Suprapubic skin (tissue), 4 donors: ENCODE measurements around the gene GPHA2. TPM values are rescaled to one million over a fixed set of nuclear protein-coding genes. Genes with fewer than 3 reads are reported as not detected.
"Not testable (repeated sequence)": the region's sequence is repeated elsewhere in the genome, so short reads cannot be mapped to it uniquely, and the experiment has no call there.

ENCODE experiments used
- DNase-seq, 2 donors: peaks; one replicate each; pipeline ENCODE4 v3.0.0-alpha.2; 2019; ENCODE audit warnings: low spot score in 2 of 2
- H3K27ac ChIP-seq: fragments of 200-600 bp; sonication (generic); one replicate; pipeline ENCODE4 v1.5.1; 2019
- H3K27me3 ChIP-seq: fragments of 200-600 bp; sonication (generic); one replicate; pipeline ENCODE4 v1.5.1; 2019
- H3K36me3 ChIP-seq: fragments of 200-600 bp; sonication (generic); one replicate; pipeline ENCODE4 v1.5.1; 2019
- H3K4me1 ChIP-seq: fragments of 200-600 bp; sonication (generic); one replicate; pipeline ENCODE4 v1.5.1; 2019
- H3K4me3 ChIP-seq: fragments of 200-600 bp; sonication (generic); one replicate; pipeline ENCODE4 v1.5.1; 2019; ENCODE audit warnings: mild to moderate bottlenecking
- H3K9me3 ChIP-seq: fragments of 200-600 bp; sonication (generic); one replicate; pipeline ENCODE4 v1.5.1; 2019
- EP300 ChIP-seq: sonication (generic); formaldehyde crosslinking; IDR thresholded peaks from one replicate; pipeline ENCODE4 v1.6.1; 2017; ENCODE audit warnings: antibody characterized with exemption
- POLR2A ChIP-seq, 2 donors: fragments of 450-650 bp; IDR thresholded peaks; one replicate each; pipeline ENCODE4 v1.6.1; 2017; ENCODE audit warnings: antibody characterized with exemption in 2 of 2, mild to moderate bottlenecking in 2 of 2, moderate library complexity in 2 of 2
- POLR2AphosphoS5 ChIP-seq, 3 donors: sonication (generic); formaldehyde crosslinking; IDR thresholded peaks; one replicate each; pipeline ENCODE4 v1.6.1; 2017; ENCODE audit warnings: antibody characterized with exemption in 3 of 3
- WGBS: methylation state at CpG from one replicate; pipeline ENCODE4 v1.1.5; 2018; 5-methylcytosine and 5-hydroxymethylcytosine counted together
- total RNA-seq, 4 donors: library from RNA; depleted of rRNA; stranded (reverse); fragments of >200 nt; gene quantifications; one replicate each; pipeline ENCODE4 v1.1.0, GENCODE V29; 2016
- TF ChIP-seq, protein P1 (sequence below), 2 donors: fragments of 200-600 bp in 1 of 2; fragments of 450-650 bp in 1 of 2; sonication (generic) in 1 of 2; IDR thresholded peaks; one replicate each; pipeline ENCODE4 v1.5.1; 2016 to 2019; ENCODE audit warnings: antibody characterized with exemption in 2 of 2, mild to moderate bottlenecking in 1 of 2, moderate library complexity in 1 of 2

The GPHA2 gene
- total RNA-seq: not detected

DNA sequence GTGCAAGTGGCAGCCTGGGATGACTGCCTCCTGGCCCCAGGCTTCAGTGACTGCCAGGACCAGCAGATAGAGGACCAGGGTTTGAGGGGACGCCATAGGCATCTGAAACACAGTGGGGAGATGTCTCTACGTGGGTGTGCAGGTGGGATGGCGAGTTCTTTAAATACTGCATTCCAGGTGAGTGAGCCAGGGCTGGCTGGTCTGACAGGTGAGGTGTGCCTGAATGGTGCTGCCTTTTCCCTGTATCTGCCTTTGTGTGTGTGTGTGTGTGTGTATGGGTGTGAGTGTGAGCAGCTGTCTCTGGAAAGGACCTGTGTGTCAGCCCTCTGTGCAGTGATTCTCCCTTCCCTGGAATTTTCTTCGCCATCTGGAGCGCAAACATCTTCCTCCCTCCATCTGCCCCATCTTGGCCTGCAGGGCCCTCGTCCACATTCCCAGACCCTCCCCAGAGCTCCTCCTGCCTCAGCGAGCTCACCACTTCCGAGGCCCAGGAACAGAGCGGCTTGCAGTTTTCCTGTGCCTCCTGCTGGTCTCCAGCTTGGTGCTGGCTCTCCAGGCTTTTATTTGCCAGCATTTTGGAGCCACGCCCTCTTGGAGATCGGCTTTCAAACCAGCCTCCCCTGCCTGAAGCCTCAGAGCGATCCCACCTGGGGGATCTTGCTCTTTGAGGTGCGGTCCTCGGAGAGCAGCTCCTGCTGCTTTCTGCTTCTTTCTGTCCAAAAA, at the start of gene GPHA2:
TSS of gene GPHA2 (minus strand) at position 535 of the 723 bp plus-strand sequence. CDS start at position 102, 433 bp downstream.
- WGBS: 54% methylated on average over 9 of the region's 14 CpGs
- H3K4me1 ChIP-seq: peaks cover 10% of the 10 kb centered on the region

DNA sequence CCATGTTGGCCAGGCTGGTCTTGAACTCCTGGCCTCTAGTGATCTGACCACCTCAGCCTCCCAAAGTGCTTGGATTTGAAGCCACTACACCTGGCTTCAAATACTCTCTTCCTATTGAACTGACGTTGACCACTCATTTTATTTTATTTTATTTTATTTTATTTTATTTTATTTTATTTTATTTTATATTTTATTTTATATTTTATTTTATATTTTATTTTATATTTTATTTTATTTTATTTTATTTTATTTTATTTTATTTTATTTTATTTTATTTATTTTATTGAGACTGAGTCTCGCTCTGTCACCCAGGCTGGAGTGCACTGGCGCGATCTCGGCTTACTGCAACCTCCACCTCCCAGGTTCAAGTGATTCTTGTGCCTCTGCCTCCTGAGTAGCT, 47.6 kb upstream of the GPHA2 start:
- 82% methylated on average over 5 of the region's 5 CpGs for WGBS
- not testable (repeated sequence) for H3K27ac ChIP-seq, H3K27me3 ChIP-seq, H3K9me3 ChIP-seq, H3K4me3 ChIP-seq, DNase-seq, H3K36me3 ChIP-seq, H3K4me1 ChIP-seq

More for the DNA sequence above, at the start of gene GPHA2:
- Histone ChIP-seq H3K9me3 (no peaks in the 10 kb centered on the region), H3K27me3 (no peaks in the 10 kb centered on the region), H3K36me3 (peaks cover 34% of the 10 kb centered on the region), H3K4me3 (no peak within 1 kb of the TSS), H3K27ac (no peak within 1 kb of the TSS)
- no peak for DNase-seq
- TF ChIP-seq POLR2A (IDR thresholded peaks at IDR 0.05): no peak
- no peak for TF ChIP-seq EP300
- TF ChIP-seq, protein P1, sequence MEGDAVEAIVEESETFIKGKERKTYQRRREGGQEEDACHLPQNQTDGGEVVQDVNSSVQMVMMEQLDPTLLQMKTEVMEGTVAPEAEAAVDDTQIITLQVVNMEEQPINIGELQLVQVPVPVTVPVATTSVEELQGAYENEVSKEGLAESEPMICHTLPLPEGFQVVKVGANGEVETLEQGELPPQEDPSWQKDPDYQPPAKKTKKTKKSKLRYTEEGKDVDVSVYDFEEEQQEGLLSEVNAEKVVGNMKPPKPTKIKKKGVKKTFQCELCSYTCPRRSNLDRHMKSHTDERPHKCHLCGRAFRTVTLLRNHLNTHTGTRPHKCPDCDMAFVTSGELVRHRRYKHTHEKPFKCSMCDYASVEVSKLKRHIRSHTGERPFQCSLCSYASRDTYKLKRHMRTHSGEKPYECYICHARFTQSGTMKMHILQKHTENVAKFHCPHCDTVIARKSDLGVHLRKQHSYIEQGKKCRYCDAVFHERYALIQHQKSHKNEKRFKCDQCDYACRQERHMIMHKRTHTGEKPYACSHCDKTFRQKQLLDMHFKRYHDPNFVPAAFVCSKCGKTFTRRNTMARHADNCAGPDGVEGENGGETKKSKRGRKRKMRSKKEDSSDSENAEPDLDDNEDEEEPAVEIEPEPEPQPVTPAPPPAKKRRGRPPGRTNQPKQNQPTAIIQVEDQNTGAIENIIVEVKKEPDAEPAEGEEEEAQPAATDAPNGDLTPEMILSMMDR (IDR thresholded peaks at IDR 0.05): no peak
- no peak for TF ChIP-seq POLR2AphosphoS5 (IDR thresholded peaks at IDR 0.05)

DNA sequence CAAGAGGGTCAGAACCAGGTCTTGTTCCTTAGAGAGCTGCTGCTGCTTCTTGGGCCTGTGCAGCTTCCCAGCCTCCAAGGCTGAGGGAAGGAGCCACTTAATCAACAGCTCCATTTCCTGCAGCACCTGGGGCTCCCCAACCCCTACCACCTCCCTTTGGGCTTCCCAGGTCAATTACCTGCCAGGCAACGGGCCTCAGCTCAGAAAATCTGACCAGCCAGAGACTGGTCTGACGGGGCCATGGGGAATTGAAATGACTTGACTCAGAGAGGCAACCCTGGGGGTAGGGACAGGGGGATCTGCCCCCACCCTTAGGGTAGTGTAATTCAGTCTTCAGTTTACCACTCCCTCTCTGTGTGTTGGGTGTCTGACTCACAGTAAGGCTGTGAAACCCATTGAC, 41.0 kb upstream of the GPHA2 start:
- 83% methylated on average over 2 of the region's 2 CpGs for WGBS
- H3K36me3 ChIP-seq: no peaks in the 10 kb centered on the region
- H3K4me3 ChIP-seq: no peak overlapping the region
- peaks cover 9% of the 10 kb centered on the region for H3K4me1 ChIP-seq
- no peak for DNase-seq
- H3K27me3 ChIP-seq: no peaks in the 10 kb centered on the region
- no peak overlapping the region for H3K27ac ChIP-seq
- no peaks in the 10 kb centered on the region for H3K9me3 ChIP-seq
- TF ChIP-seq, protein P1 (IDR thresholded peaks at IDR 0.05): no peak
- TF ChIP-seq POLR2A (IDR thresholded peaks at IDR 0.05) (no peak), EP300 (no peak), POLR2AphosphoS5 (IDR thresholded peaks at IDR 0.05) (no peak)

DNA sequence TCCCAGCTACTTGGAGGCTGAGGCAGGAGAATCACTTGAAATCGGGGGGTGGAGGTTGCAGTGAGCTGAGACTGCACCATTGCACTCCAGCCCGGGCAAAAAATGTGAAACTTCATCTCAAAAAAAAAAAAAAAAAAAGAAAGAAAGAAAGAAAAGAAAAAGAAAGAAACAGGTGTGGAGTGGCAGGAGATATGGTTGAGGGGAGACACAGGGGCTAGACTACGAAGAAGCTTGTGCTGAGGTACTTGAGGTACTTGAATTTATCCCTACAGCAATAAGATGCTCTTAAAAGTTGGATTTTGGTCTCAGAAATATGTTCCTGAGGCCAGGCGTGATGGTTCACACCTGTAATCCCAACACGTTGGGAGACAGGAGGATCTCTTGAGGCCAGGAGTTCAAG, 38.4 kb upstream of the GPHA2 start:
- DNase-seq: no peak
- Histone ChIP-seq H3K27me3 (no peaks in the 10 kb centered on the region), H3K9me3 (no peaks in the 10 kb centered on the region), H3K4me1 (peaks cover 17% of the 10 kb centered on the region), H3K36me3 (no peaks in the 10 kb centered on the region), H3K4me3 (no peak overlapping the region), H3K27ac (no peak overlapping the region)
- WGBS: 80% methylated on average over 5 of the region's 5 CpGs
- TF ChIP-seq EP300: no peak
- TF ChIP-seq, protein P1 (IDR thresholded peaks at IDR 0.05): no peak
- TF ChIP-seq POLR2AphosphoS5 (IDR thresholded peaks at IDR 0.05): no peak
- no peak for TF ChIP-seq POLR2A (IDR thresholded peaks at IDR 0.05)

DNA sequence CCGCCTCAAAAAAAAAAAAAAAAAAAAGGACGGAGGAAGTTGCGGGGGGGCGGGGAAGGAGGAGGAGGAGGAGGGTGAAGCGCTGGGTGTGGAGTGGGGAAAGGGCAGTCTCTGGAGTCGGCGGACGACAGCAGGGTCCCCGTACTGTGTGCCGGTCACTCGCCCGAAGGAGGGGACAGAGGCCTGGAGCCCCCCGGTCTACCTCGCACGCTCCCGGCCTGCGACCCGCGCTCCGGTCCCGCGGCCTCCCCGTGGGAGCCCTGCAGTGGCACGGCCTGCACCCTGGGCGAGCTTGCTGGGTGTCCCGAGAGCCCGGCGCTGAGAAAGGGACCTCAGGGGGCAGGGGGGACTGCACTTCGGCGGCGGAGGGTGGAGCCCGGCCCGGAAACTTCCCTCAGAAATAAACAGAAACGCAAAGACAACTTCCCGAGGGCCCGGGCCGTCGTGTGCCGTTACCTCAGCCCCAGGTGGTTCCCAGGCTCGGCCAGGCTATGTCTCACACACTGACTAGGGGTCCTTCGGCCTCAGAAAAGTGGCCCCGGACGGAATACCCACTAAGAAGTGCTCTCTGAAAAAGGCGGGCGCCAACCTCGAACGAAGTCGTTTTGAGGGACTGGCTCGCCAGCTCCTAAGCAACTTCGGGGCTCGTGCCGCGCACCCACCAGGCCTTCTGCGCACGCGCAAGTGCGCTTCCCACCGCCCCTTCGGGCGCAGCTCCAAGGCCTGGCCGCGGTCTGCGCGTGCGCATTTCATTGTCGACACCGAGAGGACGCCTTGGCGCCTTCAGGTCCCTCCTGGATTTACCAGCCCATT, 35.9 kb upstream of the GPHA2 start, which contains the start of gene MAJIN:
TSS of gene MAJIN (minus strand) at position 688 of the 813 bp plus-strand sequence. CDS start 12,703 bp downstream, outside the sequence.
- Histone ChIP-seq H3K4me3 (peak within 1 kb of the TSS; percentile 35), H3K27ac (no peak within 1 kb of the TSS)
- WGBS: 22% methylated on average over 56 of the region's 69 CpGs

More for the DNA sequence above, 35.9 kb upstream of the GPHA2 start, which contains the start of gene MAJIN:
- Histone ChIP-seq H3K9me3 (no peaks in the 10 kb centered on the region), H3K4me1 (peaks cover 17% of the 10 kb centered on the region), H3K27me3 (no peaks in the 10 kb centered on the region), H3K36me3 (no peaks in the 10 kb centered on the region)
- DNase-seq: peak; percentile 87 to 88
- TF ChIP-seq, protein P1 (IDR thresholded peaks at IDR 0.05): no peak
- TF ChIP-seq POLR2AphosphoS5 (IDR thresholded peaks at IDR 0.05): no peak
- no peak for TF ChIP-seq POLR2A (IDR thresholded peaks at IDR 0.05)
- no peak for TF ChIP-seq EP300
